Memory B cell (primary cell): ENCODE results near the gene DNAH17.
A peak's percentile ranks its signal among the peaks of the same experiment; 100 is the strongest.

Source experiments
- ATAC-seq: fragments of 150-1000 bp; cut with Tn5 transposase; 2 replicates; pipeline ENCODE4 v1.10.0; 2021; ENCODE audit warnings: low read depth, mild to moderate bottlenecking, moderate library complexity
- DNase-seq, 2 donors: peaks; one replicate each; pipeline ENCODE4 v3.0.0; 2022; ENCODE audit warnings: low spot score in 2 of 2
- H3K27ac Mint-ChIP-seq: one replicate; pipeline ENCODE4 v1.8.0; 2022; ENCODE audit warnings: mild to moderate bottlenecking, moderate library complexity, mixed read lengths
- H3K27me3 Mint-ChIP-seq: one replicate; pipeline ENCODE4 v1.8.0; 2022; ENCODE audit warnings: mixed read lengths
- H3K36me3 Mint-ChIP-seq: one replicate; pipeline ENCODE4 v1.8.0; 2022; ENCODE audit warnings: mild to moderate bottlenecking, mixed read lengths
- H3K4me1 Mint-ChIP-seq: one replicate; pipeline ENCODE4 v1.8.0; 2022; ENCODE audit warnings: mixed read lengths
- H3K4me3 Mint-ChIP-seq: one replicate; pipeline ENCODE4 v1.8.0; 2022; ENCODE audit warnings: mild to moderate bottlenecking, moderate library complexity, mixed read lengths
- H3K9me3 Mint-ChIP-seq: one replicate; pipeline ENCODE4 v1.8.0; 2022; ENCODE audit warnings: mixed read lengths

Gene DNAH17

DNA sequence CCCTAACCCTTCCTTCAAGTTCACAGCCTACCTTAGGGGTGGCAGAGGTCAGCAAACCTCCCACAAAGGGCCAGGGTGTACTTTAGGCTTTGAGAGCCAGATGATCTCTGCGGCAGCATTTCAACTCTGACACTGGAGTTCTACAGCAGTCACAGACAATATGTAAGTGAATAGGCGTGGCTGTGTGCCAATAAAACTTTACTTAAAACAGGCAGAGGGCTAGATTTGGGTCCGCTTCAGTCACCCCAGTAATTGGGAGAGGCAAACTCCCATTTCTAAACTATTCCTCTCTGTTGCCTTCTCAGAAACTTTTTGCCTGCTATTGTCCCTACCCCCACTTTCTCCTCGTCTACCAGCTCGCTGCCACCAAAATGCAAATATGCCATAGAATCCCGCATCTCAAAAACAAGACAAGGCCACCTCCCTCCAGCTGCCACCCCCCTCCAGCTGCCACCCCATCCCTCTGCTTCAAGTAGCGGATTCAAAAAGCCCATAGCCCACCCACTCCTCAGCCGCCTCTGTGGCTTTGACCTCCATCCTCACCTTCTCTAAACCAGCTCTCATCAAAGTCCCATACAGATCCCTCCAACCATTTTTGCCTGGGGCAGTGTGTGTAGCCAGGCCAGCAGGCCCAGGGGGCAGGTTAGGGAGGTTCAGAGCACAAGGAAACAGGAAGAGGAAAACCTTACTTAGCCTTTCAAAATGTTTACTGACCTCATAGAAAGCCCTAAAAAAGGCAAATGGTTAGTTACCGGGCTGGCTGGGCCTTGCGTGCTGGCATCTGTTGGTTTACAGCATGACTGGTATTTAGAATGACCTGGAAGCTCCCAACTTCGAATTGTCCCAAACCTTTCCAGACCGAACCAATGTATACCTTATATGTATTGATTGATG lies 19.9 kb upstream of the DNAH17 start:
- ATAC-seq, result no peak
- Mint-ChIP-seq H3K27ac (no peak overlapping the region), H3K4me3 (no peak overlapping the region), H3K9me3 (no peaks in the 10 kb centered on the region), H3K4me1 (no peaks in the 10 kb centered on the region), H3K36me3 (no peaks in the 10 kb centered on the region), H3K27me3 (peaks cover 26% of the 10 kb centered on the region)
- DNase-seq, result no peak

DNA sequence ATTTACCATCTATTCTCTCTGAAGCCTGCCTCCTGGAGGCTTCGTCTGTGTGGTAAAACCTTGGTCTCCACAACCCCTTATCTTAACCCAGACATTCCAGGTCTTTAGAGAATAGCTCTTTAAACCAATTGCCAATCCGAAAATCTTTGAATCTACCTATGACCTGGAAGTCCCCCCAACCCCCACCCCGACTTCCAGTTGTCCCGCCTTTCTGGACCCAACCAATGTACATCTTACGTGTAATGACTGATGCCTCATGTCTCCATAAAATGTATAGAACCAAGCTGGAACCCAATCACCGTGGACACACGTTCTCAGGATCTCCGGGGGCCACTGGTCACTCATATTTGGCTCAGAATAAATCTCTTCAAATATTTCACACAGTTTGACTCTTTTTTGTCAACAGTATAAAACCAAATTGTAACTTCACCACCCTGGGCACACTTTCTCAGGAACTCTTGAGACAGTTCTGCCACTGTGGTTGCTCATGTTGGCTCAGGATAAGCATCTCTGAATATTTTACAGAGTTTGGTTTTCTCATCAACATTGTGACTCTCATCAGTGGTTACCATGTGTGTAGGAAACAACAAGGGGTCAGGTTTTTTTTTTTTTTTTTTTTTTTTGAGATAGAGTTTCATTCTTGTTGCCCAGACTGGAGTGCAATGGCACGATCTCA lies 18.1 kb upstream of the DNAH17 start:
- Mint-ChIP-seq H3K27me3 (peaks cover 22% of the 10 kb centered on the region), H3K9me3 (no peaks in the 10 kb centered on the region), H3K27ac (no peak overlapping the region), H3K4me3 (no peak overlapping the region), H3K4me1 (no peaks in the 10 kb centered on the region), H3K36me3 (no peaks in the 10 kb centered on the region)
- no peak for ATAC-seq
- DNase-seq, result no peak

DNA sequence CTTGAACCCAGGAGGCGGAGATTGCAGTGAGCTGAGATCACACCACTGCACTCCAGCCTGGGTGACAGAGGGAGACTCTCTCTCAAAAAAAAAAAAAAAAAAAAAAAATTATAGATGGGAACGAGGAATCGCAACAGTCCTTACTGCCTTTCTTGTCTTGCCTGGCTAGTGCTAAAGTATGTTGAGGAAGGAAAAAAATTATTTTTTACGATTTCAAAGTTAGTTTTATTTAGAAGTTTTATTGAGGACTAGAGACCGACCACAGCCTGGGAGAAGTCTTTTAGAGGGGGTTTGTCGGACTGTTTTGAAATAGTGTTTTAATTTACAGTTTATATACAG lies 15.8 kb upstream of the DNAH17 start:
- no peak for ATAC-seq
- H3K27me3 Mint-ChIP-seq, result peaks cover 17% of the 10 kb centered on the region
- no peaks in the 10 kb centered on the region for H3K9me3 Mint-ChIP-seq
- H3K27ac Mint-ChIP-seq, result no peak overlapping the region
- no peak for DNase-seq
- no peak overlapping the region for H3K4me3 Mint-ChIP-seq
- no peaks in the 10 kb centered on the region for H3K36me3 Mint-ChIP-seq
- no peaks in the 10 kb centered on the region for H3K4me1 Mint-ChIP-seq

DNA sequence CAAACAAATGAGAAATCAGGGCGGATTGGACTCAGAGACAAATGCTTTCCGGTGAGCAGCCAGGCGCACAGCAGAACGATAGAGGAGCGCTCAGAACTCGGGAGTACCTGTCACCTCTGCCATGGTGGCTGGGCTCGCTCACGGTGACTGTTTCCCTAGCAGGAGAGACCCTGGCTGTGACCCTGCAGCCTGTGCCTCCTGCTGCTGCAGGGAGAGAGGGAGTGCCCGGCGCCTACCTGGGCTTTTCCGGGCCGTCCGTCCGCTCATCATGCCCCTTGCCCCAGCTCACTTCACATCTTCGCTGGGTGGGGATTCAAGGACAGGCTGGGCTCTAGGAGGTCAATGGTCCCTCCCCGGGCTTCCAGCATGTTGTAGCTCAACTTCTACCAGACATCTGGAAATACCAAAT lies 14.1 kb upstream of the DNAH17 start:
- no peaks in the 10 kb centered on the region for H3K9me3 Mint-ChIP-seq
- DNase-seq (no peak), ATAC-seq (no peak)
- H3K36me3 Mint-ChIP-seq, result no peaks in the 10 kb centered on the region
- H3K27ac Mint-ChIP-seq, result no peak overlapping the region
- H3K4me3 Mint-ChIP-seq, result no peak overlapping the region
- no peaks in the 10 kb centered on the region for H3K4me1 Mint-ChIP-seq
- H3K27me3 Mint-ChIP-seq, result peaks cover 7% of the 10 kb centered on the region

DNA sequence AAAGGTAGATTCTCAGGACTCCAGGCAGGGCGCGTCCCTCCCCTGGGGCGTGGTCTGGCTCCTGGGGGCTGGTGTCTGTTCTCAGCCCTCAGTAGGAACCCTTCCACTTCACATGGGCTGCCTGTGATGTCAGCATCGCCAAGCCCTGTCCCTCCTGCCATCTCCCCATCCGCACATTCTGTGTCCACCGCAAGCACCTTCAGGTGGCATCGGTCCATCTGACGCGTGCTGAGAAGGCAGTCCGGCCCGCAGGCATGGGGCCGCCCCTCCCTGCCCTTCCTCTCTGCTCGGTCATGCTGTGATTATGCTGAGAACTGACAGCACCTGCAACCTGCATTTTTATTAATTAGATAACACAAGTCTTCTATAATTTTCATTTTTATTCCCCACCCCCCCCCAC lies 12.7 kb upstream of the DNAH17 start:
- Mint-ChIP-seq H3K36me3 (no peaks in the 10 kb centered on the region), H3K9me3 (no peaks in the 10 kb centered on the region), H3K27ac (no peak overlapping the region), H3K27me3 (peaks cover 8% of the 10 kb centered on the region), H3K4me1 (no peaks in the 10 kb centered on the region), H3K4me3 (no peak overlapping the region)
- ATAC-seq (no peak), DNase-seq (no peak)

DNA sequence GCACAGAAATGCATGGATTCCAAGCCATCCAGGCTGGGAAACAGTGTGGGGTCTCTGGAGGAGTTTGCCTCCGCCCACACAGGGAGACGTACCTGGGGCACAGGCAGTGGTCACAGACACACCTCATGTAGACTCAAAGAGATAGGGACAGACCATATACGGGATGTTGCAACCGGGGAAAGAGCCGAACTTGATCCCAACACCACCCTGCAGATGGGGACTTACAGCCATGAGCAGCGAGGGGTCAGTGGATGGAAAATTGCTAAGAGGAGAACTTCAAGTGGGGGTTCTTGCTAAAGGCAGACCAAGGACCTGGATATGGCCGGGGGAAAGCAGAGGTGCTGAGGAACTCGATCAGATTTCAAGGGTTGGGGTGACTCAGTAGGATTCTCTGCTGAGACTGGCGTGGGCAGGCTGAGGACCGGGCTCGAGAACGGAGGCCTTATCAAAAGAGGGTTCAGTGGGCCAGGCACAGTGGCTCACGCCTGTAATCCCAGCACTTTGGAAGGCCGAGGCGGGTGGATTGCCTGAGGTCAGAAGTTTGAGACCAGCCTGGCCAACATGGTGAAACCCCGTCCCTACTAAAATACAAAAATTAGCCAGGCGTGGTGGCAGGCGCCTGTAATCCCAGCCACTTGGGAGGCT lies 12.0 kb upstream of the DNAH17 start:
- Mint-ChIP-seq H3K27me3 (peaks cover 10% of the 10 kb centered on the region), H3K4me3 (no peak overlapping the region), H3K36me3 (no peaks in the 10 kb centered on the region), H3K27ac (no peak overlapping the region), H3K4me1 (no peaks in the 10 kb centered on the region), H3K9me3 (no peaks in the 10 kb centered on the region)
- DNase-seq (no peak), ATAC-seq (no peak)

DNA sequence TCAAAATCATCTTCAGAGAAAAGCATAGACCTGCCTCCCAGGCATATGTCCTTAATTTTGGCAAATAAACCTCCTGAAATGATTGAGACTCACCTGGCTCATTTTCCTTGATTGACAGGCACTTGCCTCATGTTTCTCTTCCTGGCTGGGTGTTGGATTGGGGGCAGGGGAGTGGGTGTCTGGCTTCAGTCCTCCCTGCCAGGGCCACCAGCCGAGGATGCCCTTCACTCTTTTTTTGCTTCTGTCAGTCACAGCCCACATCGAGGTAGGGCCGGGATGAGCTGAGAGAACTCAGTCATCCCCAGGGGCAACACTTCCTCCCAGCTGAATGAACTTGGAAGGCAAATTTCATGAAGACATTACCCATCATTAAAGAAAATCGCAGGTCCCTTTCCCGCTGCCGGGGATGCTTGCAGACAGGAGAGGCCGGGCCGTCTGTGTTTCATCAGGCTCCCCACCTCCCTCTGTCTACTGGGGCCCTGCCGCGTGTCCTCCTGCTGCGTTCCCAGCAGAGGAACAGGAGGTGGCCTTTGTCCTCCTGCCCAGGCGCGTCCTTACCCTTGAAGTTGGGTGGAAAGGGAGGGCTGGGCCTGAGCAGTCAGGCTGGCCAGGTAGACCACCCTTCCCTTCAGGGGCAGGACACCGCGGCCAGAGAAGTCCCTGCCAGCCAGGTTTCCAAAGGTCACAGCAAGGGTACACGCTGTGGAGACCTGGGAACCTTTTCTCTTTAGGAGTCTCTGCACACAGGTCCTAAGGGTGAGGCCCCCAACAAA lies 11.2 kb upstream of the DNAH17 start:
- no peak overlapping the region for H3K4me3 Mint-ChIP-seq
- no peaks in the 10 kb centered on the region for H3K9me3 Mint-ChIP-seq
- no peak for ATAC-seq
- H3K27me3 Mint-ChIP-seq, result peaks cover 13% of the 10 kb centered on the region
- no peaks in the 10 kb centered on the region for H3K36me3 Mint-ChIP-seq
- no peaks in the 10 kb centered on the region for H3K4me1 Mint-ChIP-seq
- H3K27ac Mint-ChIP-seq, result no peak overlapping the region
- DNase-seq, result no peak

DNA sequence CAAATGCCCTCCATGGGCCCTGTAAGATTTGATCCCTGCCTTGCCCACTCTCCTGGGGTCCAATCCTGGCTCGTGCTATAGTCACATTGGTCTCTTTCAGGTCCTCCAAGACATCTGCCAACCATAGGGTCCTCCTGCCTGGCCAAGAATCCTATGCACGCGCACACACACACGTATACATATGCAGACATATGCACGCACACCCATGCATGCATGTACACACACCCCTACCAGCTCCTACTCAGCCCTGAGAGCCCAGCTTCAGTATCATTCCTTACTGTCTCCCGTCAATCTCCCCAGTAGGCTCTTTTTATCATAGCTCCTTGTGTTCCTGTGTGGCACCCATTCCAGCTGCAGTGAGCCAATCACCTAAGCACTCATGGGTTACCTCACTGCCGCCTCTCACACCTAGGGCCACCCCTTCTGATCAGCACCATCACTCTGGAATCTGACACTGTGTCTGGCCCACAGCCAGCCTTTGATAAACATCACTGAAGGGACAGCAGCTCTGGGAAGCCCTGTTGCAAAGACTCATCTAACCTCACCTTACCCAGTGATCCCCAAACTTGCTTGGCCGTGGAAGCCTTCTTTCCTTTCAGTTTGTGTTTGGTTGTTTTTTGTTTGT lies 7.9 kb upstream of the DNAH17 start:
- H3K27me3 Mint-ChIP-seq, result peaks cover 13% of the 10 kb centered on the region
- no peak overlapping the region for H3K27ac Mint-ChIP-seq
- no peaks in the 10 kb centered on the region for H3K36me3 Mint-ChIP-seq
- no peaks in the 10 kb centered on the region for H3K9me3 Mint-ChIP-seq
- no peak for DNase-seq
- no peak for ATAC-seq
- no peak overlapping the region for H3K4me3 Mint-ChIP-seq
- H3K4me1 Mint-ChIP-seq, result peaks cover 4% of the 10 kb centered on the region

DNA sequence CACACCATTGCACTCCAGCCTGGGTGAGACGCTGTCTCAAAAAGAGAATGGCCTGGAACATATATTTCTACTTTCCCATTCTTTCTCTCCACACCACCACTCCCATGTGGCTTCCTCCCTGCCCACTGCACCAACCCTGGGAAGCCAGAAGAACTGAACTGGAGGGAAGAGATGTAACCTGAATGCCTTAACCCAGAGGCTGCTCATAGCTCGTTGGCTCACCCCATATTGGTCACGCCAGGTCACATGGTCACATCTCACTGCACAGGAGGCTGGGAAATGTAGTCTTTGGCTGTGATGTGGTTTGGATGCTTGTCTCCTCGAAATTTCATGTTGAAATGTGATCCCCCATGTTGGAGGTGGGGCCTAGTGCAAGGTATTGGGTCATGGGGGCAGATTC lies 5.9 kb upstream of the DNAH17 start:
- no peak overlapping the region for H3K27ac Mint-ChIP-seq
- no peak overlapping the region for H3K4me3 Mint-ChIP-seq
- ATAC-seq (peak; percentile 50), DNase-seq (no peak)
- peaks cover 13% of the 10 kb centered on the region for H3K27me3 Mint-ChIP-seq
- peaks cover 4% of the 10 kb centered on the region for H3K4me1 Mint-ChIP-seq
- no peaks in the 10 kb centered on the region for H3K36me3 Mint-ChIP-seq
- no peaks in the 10 kb centered on the region for H3K9me3 Mint-ChIP-seq

DNA sequence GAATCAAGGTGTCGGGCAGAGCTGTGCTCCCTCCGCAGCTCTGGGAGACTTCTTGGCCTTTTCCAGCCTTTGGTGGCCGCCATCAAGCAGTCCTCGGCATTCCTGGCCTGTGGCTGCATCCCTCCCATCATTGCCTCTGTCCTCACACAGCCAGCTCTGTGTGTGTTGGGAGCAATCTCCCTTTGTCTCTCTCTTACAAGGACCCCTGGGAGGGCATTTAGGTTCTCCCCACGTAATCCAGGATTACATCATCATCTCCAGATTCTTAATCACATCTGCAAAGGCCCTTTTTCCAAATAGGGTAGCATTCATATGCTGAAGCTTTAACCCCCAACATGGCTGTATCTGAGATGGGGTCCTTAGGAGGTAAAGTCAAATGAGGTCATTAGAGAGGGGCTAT lies 4.1 kb upstream of the DNAH17 start:
- Mint-ChIP-seq H3K9me3 (no peaks in the 10 kb centered on the region), H3K4me3 (no peak overlapping the region), H3K4me1 (peaks cover 4% of the 10 kb centered on the region)

DNA sequence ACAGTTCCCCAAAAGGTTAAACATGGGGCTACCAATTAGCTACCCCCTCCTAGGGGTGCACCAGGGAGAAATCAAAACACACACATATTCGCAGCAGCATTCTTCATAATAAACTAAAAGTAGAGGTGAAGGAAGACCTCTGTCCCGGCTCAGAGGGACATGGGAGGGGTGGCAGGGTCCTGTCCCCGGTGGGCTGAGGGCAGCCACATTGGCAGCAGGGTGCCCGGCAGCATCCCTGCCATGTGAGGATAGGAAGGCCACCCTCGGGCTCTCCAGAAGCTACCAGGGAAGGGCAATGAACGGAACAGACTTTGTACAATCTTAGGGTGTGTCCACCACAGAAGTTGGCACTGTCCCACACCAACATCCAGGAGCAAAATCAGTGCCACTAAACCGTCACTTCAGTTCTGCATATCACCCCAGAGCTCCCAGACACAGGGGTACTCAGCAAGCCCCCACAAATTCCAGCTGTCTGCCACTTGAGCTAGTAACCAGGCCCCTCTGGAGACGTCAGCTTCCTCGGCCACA lies 3.1 kb upstream of the DNAH17 start:
- Mint-ChIP-seq H3K27me3 (peaks cover 13% of the 10 kb centered on the region), H3K9me3 (no peaks in the 10 kb centered on the region), H3K36me3 (no peaks in the 10 kb centered on the region), H3K4me1 (peaks cover 4% of the 10 kb centered on the region), H3K27ac (no peak overlapping the region), H3K4me3 (no peak overlapping the region)
- ATAC-seq, result no peak
- no peak for DNase-seq

More for the DNA sequence above, 4.1 kb upstream of the DNAH17 start:
- ATAC-seq, result no peak
- H3K36me3 Mint-ChIP-seq, result no peaks in the 10 kb centered on the region
- H3K27me3 Mint-ChIP-seq, result peaks cover 16% of the 10 kb centered on the region
- DNase-seq, result no peak
- H3K27ac Mint-ChIP-seq, result no peak overlapping the region

DNA sequence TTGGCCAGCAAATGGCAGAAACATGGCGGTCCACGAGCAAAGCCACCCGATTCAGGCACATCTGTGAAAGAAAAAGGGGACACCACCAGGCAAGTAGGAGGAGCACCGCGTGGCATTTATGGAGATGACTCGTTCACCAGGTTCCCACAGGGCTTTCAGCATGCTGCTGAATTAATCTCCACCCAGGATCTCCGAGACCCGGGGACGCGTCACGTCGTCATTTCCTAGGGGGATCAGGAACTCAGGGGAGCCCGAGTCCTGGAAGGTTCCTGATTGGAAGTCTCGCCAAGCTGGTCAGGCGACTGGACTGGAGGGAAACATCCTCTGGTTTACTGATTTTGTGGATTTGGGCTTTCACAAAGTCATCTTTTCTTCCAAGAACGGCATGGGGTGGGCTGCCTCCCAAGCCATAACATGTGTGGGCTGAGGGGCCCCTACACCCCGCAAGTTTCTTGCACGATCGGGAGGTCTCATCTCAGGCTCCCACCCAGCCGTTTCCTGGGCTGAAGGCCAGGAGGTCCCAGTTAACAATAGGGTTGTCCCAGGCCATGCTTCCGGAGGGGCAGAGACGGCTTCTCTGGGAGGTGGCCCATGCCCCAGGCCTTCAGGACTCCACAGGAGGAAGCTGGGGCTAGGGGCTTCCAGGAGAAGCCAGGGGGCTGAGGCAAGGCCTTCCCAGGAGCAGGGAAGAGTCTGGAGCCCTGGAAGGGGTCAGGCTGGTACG lies 645 bp downstream of the DNAH17 start:
- H3K27ac Mint-ChIP-seq, result no peak overlapping the region
- no peaks in the 10 kb centered on the region for H3K9me3 Mint-ChIP-seq
- no peak for ATAC-seq
- DNase-seq, result no peak
- no peak overlapping the region for H3K4me3 Mint-ChIP-seq
- peaks cover 3% of the 10 kb centered on the region for H3K27me3 Mint-ChIP-seq
- H3K36me3 Mint-ChIP-seq, result no peaks in the 10 kb centered on the region
- peaks cover 7% of the 10 kb centered on the region for H3K4me1 Mint-ChIP-seq

DNA sequence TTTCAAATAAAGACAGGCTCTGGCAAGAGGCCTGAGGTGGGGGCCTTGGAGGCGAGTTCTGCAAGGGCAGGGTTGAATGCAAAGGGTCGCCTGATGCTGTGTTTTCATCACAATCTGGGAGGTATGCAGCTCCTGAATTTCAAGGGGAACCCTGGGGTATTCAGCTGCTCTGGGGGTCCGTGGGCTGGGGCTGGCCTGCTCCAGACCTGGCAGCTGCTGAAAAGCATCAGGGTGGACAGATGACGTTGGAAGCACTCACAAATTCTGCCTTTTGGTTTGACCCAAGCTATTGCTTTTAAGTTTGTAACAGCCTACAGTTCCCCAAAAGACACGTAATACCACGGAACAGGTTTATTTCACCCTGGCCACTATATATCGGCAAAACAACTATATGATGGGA lies 1.3 kb downstream of the DNAH17 start:
- H3K4me3 Mint-ChIP-seq, result no peak overlapping the region
- no peaks in the 10 kb centered on the region for H3K36me3 Mint-ChIP-seq
- H3K9me3 Mint-ChIP-seq, result no peaks in the 10 kb centered on the region
- ATAC-seq (no peak), DNase-seq (no peak)
- peaks cover 7% of the 10 kb centered on the region for H3K4me1 Mint-ChIP-seq
- H3K27me3 Mint-ChIP-seq, result peaks cover 3% of the 10 kb centered on the region
- H3K27ac Mint-ChIP-seq, result no peak overlapping the region
